Liver (tissue), 3 donors: ENCODE results near the gene SRSF3.

Experiments used
- EGR1 ChIP-seq, 2 donors: IDR thresholded peaks; 2 replicates each; pipeline ENCODE4 v1.6.1; 2016 to 2018; ENCODE audit warnings: antibody characterized with exemption in 2 of 2, low read depth in 2 of 2
- HNF4A ChIP-seq, 2 donors: conservative IDR thresholded peaks; 2 replicates each; pipeline ENCODE4 v1.6.1; 2016; ENCODE audit warnings: antibody characterized with exemption in 2 of 2, mild to moderate bottlenecking in 2 of 2
- RAD21 ChIP-seq, 2 donors: IDR thresholded peaks; 2 replicates each; pipeline ENCODE4 v1.6.1; 2016; ENCODE audit warnings: antibody characterized with exemption in 2 of 2, mild to moderate bottlenecking in 2 of 2
- TF ChIP-seq, protein P1 (sequence below): fragments of 150-350 bp; IDR thresholded peaks from 2 replicates; pipeline ENCODE4 v1.5.1; 2017; ENCODE audit warnings: improper control_type of control experiment, low read depth, low read length; ENCODE audit not compliant: missing input control
- TF ChIP-seq, protein P2 (sequence below): IDR thresholded peaks from 2 replicates; pipeline ENCODE4 v1.6.1; 2016; ENCODE audit warnings: antibody characterized with exemption, mild to moderate bottlenecking
- donor health status: healthy.
- donor health status: healthy.

DNA sequence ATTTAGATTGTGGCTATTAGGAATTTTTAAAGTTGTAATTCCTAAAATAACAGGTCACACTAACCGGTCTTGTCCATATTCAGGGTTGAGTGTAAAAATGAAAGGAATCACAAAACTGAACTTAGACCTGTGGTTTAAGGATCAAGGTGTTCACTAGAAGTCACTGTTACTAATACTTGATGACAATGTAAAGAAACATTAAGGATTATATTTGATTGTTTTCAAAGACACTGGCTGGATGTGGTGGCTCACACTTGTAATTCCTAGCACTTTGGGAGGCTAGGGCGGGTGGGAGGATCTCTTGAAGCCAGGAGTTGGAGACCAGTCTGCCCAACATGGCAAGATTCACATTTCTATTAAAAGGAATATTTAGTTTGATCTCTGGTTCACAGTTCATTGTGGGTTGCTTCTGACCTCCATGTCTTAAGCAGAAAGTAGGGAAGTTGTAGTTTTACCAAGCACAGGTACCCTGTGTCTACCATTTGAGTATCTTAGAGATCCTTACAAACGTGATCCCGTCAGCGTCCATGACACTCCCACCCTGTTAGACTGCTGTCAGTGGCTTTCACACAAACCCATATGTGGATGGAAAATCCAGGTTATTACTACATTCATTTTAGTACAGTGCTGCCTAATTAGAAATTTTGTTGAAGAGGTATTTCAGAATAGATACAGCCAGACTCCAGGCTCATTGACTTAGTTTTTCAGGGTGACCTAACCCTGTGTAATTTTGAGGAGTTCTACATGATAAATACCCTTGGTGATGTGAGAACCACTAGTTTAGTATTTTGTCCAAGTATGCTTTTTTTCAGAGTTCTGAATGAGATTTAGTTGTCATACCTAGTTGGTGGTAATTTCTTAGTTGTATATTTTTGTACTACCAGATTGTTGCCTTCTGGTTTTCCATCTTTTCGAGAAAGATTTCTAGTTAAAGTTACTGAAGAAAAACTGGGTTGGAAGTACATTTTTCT lies 10.2 kb downstream of the SRSF3 start:
- TF ChIP-seq, protein P1, sequence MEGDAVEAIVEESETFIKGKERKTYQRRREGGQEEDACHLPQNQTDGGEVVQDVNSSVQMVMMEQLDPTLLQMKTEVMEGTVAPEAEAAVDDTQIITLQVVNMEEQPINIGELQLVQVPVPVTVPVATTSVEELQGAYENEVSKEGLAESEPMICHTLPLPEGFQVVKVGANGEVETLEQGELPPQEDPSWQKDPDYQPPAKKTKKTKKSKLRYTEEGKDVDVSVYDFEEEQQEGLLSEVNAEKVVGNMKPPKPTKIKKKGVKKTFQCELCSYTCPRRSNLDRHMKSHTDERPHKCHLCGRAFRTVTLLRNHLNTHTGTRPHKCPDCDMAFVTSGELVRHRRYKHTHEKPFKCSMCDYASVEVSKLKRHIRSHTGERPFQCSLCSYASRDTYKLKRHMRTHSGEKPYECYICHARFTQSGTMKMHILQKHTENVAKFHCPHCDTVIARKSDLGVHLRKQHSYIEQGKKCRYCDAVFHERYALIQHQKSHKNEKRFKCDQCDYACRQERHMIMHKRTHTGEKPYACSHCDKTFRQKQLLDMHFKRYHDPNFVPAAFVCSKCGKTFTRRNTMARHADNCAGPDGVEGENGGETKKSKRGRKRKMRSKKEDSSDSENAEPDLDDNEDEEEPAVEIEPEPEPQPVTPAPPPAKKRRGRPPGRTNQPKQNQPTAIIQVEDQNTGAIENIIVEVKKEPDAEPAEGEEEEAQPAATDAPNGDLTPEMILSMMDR, result no peak
- TF ChIP-seq, protein P2, sequence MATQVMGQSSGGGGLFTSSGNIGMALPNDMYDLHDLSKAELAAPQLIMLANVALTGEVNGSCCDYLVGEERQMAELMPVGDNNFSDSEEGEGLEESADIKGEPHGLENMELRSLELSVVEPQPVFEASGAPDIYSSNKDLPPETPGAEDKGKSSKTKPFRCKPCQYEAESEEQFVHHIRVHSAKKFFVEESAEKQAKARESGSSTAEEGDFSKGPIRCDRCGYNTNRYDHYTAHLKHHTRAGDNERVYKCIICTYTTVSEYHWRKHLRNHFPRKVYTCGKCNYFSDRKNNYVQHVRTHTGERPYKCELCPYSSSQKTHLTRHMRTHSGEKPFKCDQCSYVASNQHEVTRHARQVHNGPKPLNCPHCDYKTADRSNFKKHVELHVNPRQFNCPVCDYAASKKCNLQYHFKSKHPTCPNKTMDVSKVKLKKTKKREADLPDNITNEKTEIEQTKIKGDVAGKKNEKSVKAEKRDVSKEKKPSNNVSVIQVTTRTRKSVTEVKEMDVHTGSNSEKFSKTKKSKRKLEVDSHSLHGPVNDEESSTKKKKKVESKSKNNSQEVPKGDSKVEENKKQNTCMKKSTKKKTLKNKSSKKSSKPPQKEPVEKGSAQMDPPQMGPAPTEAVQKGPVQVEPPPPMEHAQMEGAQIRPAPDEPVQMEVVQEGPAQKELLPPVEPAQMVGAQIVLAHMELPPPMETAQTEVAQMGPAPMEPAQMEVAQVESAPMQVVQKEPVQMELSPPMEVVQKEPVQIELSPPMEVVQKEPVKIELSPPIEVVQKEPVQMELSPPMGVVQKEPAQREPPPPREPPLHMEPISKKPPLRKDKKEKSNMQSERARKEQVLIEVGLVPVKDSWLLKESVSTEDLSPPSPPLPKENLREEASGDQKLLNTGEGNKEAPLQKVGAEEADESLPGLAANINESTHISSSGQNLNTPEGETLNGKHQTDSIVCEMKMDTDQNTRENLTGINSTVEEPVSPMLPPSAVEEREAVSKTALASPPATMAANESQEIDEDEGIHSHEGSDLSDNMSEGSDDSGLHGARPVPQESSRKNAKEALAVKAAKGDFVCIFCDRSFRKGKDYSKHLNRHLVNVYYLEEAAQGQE, result no peak
- no peak for TF ChIP-seq EGR1 (IDR thresholded peaks at IDR 0.05; ENCODE audit: low read depth in 2 of 2)
- no peak for TF ChIP-seq RAD21 (IDR thresholded peaks at IDR 0.05)
- peak; percentile 43 to 45 for TF ChIP-seq HNF4A (conservative IDR thresholded peaks at IDR 0.05)
